Activated naive CD4-positive, alpha-beta T cell treated with anti-CD3 and anti-CD28 coated beads, Interleukin-2, amount 50 U/mL, for 24 hours (primary cell): ENCODE data around the gene SLC16A7.

Experiments used
- H3K27ac Mint-ChIP-seq: one replicate; pipeline ENCODE4 v1.8.0; 2021; ENCODE audit warnings: mild to moderate bottlenecking, mixed read lengths
- H3K27me3 Mint-ChIP-seq: one replicate; pipeline ENCODE4 v1.8.0; 2021; ENCODE audit warnings: mixed read lengths
- H3K36me3 Mint-ChIP-seq: one replicate; pipeline ENCODE4 v1.8.0; 2021; ENCODE audit warnings: mixed read lengths
- H3K4me1 Mint-ChIP-seq: one replicate; pipeline ENCODE4 v1.8.0; 2021; ENCODE audit warnings: mixed read lengths
- H3K4me3 Mint-ChIP-seq: one replicate; pipeline ENCODE4 v1.8.0; 2021; ENCODE audit warnings: mild to moderate bottlenecking, mixed read lengths
- H3K9me3 Mint-ChIP-seq: one replicate; pipeline ENCODE4 v1.8.0; 2021; ENCODE audit warnings: mixed read lengths

Gene SLC16A7

DNA sequence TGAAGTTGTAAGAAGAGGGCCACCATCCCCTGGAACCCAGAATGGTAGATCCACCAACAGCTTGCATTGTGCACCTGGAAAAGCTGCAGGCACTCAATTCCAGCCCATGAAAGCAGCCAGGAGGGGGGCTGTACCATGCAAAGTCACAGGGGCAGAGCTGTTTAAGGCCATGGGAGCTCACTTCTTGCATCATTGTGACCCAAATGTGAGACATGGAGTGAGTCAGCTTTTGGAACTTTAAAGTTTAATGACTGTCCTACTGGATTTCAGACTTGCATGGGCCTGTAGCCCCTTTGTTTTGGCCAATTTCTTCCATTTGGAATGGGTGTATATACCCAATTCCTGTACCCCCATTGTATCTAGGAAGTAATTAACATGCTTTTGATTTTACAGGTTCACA, 50.8 kb downstream of the SLC16A7 start:
- H3K4me1 Mint-ChIP-seq = peaks cover 65% of the 10 kb centered on the region
- H3K36me3 Mint-ChIP-seq = peaks cover 47% of the 10 kb centered on the region
- no peak overlapping the region for H3K27ac Mint-ChIP-seq
- H3K9me3 Mint-ChIP-seq = peaks cover 12% of the 10 kb centered on the region
- no peak overlapping the region for H3K4me3 Mint-ChIP-seq
- no peaks in the 10 kb centered on the region for H3K27me3 Mint-ChIP-seq

DNA sequence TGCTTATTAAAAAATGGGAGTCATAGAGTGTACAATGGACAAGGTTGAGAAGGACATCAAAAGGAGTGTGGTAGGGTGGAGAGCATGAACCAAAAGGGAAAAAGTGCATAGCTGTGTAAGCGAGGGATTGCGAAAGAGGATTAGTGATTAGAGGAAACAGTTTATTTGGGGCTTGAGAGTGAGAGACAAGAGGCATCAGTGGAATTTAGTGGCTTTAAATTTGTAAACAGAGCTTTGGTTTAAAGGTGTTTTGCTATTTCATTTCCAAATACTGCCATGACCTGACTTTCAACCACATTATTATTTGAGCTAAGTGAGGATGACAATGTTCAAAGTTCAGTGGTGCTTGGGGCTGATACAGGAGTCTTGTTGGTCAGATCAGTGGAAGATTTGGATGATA, 53.4 kb downstream of the SLC16A7 start:
- Mint-ChIP-seq H3K4me3 (peak overlapping the region; percentile 21), H3K27me3 (no peaks in the 10 kb centered on the region), H3K4me1 (peaks cover 53% of the 10 kb centered on the region), H3K36me3 (peaks cover 30% of the 10 kb centered on the region), H3K9me3 (peaks cover 12% of the 10 kb centered on the region), H3K27ac (no peak overlapping the region)

DNA sequence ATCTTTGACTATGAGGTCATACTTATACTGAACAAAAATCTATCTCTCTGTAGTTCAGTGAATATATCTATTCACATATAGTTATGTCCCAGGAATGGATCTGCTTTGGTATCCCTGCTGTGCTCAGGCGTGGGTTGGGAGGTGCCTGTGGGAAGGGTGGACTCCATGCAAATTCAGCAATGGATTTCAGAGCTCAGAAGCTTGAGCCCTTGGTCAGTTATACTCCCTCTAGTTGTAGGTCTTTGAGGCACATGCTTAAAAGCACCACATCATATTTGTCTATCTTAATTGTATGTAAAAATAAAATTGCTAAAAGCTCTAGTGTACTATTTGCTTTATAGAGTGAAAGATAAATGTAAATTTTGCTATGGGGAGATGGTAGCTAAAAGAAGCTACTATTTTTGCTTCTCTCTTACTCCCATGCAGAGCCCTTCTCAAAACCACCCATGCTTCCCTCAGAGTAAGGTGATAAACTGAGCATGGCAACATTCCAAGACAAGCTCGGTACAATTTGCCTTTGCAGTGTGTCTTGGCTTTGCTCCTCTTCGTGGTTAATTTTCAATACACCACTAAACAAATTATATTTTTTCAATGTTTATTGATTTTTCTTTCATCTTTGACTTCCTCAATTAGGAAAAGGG, 54.9 kb downstream of the SLC16A7 start:
- H3K4me1 Mint-ChIP-seq = peaks cover 45% of the 10 kb centered on the region
- peaks cover 5% of the 10 kb centered on the region for H3K9me3 Mint-ChIP-seq
- no peak overlapping the region for H3K4me3 Mint-ChIP-seq
- H3K27ac Mint-ChIP-seq = no peak overlapping the region
- H3K36me3 Mint-ChIP-seq = peaks cover 21% of the 10 kb centered on the region
- no peaks in the 10 kb centered on the region for H3K27me3 Mint-ChIP-seq

DNA sequence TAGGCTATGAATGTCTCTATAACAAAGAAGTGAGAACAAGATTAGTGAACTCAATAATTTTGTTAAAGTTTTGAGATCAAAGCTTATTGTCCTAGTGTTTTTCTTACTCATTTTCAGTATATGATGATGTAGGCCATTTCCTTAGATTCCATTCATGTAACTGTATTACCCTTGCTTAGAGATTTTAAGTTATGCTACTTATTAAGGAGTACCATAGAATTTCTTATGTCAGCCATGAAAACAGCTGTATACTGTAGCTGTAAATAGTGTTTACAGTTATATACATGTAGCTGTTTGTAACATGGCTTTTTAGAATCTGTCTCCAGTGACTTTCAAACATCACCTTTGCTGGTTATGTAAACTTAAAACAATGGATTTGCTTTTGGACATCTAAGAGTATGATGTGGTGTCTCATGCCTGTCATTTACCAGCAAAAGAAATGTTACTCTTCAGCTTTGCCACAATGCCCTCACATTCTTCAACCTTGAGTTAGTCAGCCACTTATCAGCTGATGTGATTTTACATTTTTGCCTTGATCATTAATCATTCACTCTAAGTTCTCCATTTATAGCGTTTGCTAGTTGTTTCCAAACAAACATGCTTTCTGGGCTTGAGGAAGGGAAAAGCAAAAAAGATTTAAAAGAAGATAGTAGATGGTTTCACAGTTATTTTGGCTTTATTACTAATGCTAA, 55.5 kb downstream of the SLC16A7 start:
- no peak overlapping the region for H3K27ac Mint-ChIP-seq

DNA sequence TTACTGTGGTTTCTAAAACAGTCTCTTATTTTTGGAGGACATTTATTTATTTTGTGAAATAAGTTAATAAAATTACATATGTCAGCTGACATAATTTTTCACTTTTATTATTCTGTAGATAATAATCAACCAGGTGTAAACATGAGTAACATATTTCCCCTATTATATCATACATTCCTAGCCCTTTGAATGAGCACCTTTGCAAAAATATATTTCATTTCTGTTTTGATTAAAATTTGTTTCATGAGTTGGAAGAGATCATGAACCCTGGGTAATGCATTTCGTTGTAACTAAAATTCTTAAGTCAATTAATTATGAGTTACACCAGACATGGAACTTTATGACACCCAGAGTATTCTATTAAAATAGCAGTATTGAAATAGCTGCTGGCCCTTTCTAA, 56.3 kb downstream of the SLC16A7 start:
- Mint-ChIP-seq H3K27me3 (no peaks in the 10 kb centered on the region), H3K27ac (no peak overlapping the region), H3K4me1 (peaks cover 38% of the 10 kb centered on the region), H3K4me3 (no peak overlapping the region), H3K9me3 (peaks cover 5% of the 10 kb centered on the region), H3K36me3 (peaks cover 17% of the 10 kb centered on the region)

More for the DNA sequence above, 55.5 kb downstream of the SLC16A7 start:
- Mint-ChIP-seq H3K4me3 (no peak overlapping the region), H3K36me3 (peaks cover 21% of the 10 kb centered on the region), H3K4me1 (peaks cover 43% of the 10 kb centered on the region), H3K9me3 (peaks cover 5% of the 10 kb centered on the region), H3K27me3 (no peaks in the 10 kb centered on the region)

DNA sequence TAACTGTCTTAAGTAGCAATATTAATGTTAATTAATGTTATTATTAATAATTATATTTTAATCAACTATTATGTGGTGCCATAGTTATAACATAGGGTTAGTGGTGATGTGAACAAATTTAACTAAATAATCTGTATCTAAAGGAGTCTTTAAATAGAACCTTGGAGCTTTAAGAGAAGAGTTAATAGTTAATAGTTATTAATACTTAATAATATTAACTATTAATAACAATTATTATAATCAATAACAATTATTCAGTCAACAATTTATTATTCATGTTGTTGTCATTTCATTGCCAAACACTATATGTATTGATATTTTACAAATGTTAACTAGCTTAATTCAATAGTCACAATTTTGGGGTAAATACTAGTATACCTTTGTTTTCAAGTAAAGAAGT, 58.2 kb downstream of the SLC16A7 start:
- Mint-ChIP-seq H3K4me1 (peaks cover 34% of the 10 kb centered on the region), H3K4me3 (no peak overlapping the region), H3K9me3 (peaks cover under 1% of the 10 kb centered on the region), H3K27me3 (no peaks in the 10 kb centered on the region), H3K36me3 (peaks cover 8% of the 10 kb centered on the region), H3K27ac (no peak overlapping the region)

DNA sequence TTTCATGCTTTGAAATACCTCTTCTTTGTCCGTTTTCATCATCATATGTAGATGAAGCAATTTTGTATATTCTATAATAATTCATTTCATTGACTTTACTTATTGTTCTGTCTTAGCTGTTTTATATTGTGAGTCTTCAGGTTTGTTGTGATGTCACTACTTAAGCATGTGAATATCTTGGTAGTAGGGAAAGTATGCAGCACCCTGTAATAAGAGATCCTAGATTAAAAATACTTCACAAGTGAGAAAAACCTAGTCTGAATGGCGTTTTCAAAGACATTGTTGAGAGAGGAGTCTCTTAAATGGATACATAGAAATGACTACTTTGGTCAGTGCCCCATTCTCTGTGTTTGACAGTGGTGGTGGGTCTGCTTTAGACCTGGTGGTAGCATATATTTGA, 61.4 kb downstream of the SLC16A7 start:
- Mint-ChIP-seq H3K4me3 (no peak overlapping the region), H3K4me1 (peaks cover 35% of the 10 kb centered on the region), H3K27me3 (no peaks in the 10 kb centered on the region), H3K36me3 (peaks cover 7% of the 10 kb centered on the region), H3K27ac (no peak overlapping the region), H3K9me3 (no peaks in the 10 kb centered on the region)

DNA sequence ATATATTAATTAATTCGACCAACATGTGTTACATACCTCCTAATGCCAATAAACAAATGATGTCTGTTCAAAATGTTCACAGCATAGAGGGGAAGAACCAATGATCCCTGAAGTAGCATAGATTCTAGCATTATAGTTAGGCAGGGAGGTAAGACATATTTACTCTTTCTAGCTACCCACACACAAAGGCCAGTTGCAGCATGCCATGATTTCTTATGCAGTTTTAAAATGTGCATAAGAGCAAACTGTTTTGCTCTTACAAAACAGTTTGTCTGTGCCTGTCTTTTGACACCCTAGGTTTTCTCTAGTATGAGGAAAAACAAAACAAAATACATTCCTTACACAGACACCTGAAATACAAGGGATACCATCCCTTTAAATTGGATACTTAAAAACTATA, 61.9 kb downstream of the SLC16A7 start:
- Mint-ChIP-seq H3K9me3 (no peaks in the 10 kb centered on the region), H3K27ac (no peak overlapping the region), H3K27me3 (no peaks in the 10 kb centered on the region), H3K36me3 (peaks cover 9% of the 10 kb centered on the region), H3K4me3 (no peak overlapping the region), H3K4me1 (peaks cover 40% of the 10 kb centered on the region)

DNA sequence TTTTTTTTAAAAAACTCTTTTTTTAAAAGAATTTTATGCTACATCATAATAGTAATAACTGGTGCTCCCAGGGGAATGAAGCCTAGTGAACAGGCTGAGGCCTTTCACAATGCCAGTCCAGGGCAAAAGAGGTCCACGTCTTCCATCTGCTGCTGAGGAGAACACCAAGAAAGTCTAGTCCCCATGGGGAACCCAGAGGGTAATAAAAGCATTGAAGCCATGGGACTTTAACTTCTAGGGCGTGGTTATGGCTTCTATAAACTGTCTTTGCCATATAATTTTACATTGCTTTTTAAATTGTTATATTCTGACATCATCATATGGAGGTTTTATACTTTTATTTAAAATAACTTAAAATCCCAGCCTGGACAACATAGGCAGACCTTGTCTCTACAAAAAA, 64.3 kb downstream of the SLC16A7 start:
- Mint-ChIP-seq H3K36me3 (peaks cover 14% of the 10 kb centered on the region), H3K27ac (no peak overlapping the region), H3K9me3 (peaks cover 4% of the 10 kb centered on the region), H3K4me1 (peaks cover 40% of the 10 kb centered on the region), H3K4me3 (no peak overlapping the region), H3K27me3 (no peaks in the 10 kb centered on the region)

DNA sequence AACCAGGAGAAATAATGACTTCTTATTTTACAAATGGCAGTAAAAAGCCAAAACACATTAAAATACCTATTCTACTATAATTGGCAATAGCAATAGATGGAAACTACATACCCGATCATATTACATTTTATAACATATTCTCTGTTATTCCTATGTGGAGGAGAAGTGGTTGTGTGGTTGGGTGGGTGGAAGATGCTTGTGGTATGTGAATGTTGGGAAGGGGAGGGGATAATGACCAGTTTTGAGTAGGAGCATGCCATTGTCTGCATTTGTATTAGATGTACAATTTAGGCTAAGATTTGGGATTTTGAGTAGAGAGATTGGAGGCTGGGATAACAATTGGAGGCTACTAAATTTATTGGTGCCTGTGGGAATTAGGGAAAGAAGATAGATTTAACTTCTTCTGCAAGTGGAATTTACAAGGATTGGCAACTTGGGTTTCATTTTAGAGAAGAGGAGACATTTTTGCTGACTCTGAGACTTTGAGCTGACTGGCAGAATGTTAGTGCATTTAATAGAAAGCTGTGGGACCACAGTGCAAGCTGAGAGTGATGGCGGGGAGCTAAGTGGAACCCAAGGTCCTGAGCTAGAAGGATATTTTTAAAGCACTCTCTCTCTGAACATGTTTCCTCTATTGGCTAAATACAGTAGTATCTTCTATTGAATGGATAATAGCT, 65.2 kb downstream of the SLC16A7 start:
- Mint-ChIP-seq H3K9me3 (peaks cover 4% of the 10 kb centered on the region), H3K4me1 (peaks cover 40% of the 10 kb centered on the region), H3K4me3 (no peak overlapping the region), H3K27ac (no peak overlapping the region), H3K36me3 (peaks cover 16% of the 10 kb centered on the region), H3K27me3 (no peaks in the 10 kb centered on the region)

DNA sequence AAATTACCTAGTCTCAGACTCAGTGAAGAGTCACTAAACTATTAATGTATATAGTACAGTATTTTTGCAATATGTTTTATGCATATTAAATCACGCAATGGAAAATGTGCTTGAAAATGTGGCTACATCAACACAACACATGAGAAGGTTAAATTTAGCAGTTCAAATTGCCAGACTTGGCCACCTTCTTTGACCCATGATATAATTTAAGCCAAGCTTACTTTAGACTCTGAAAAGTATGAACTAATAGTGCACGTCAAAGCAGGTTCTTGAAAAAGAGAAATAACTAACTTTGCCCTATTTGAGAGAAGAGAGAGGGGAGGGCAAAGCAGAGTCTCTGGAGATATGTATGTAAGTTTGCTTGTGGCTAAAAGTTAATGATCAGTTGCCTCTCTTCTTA, 68.7 kb downstream of the SLC16A7 start:
- peaks cover 35% of the 10 kb centered on the region for H3K36me3 Mint-ChIP-seq
- peaks cover 49% of the 10 kb centered on the region for H3K4me1 Mint-ChIP-seq
- H3K27ac Mint-ChIP-seq = no peak overlapping the region
- no peaks in the 10 kb centered on the region for H3K27me3 Mint-ChIP-seq
- no peak overlapping the region for H3K4me3 Mint-ChIP-seq
- peaks cover 16% of the 10 kb centered on the region for H3K9me3 Mint-ChIP-seq

DNA sequence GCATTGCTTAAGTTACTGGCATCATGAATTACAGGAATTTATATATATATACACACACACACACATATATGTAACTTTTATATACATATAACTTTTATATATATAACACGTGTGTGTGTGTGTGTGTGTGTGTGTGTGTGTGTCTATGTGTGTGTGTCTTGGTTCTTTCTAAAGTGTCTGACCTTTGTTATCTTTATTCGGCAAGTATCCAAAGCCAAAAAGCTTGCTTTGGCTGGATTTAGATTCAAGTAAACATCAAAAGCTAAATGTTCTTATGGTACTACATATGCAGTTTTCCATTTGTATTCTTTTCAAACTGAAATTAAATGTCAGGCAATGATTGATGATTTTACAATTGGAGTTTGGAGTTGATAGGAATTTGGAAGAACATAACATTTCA, 69.9 kb downstream of the SLC16A7 start:
- Mint-ChIP-seq H3K4me1 (peaks cover 57% of the 10 kb centered on the region), H3K27ac (no peak overlapping the region), H3K9me3 (peaks cover 16% of the 10 kb centered on the region), H3K4me3 (no peak overlapping the region), H3K27me3 (no peaks in the 10 kb centered on the region), H3K36me3 (peaks cover 41% of the 10 kb centered on the region)

DNA sequence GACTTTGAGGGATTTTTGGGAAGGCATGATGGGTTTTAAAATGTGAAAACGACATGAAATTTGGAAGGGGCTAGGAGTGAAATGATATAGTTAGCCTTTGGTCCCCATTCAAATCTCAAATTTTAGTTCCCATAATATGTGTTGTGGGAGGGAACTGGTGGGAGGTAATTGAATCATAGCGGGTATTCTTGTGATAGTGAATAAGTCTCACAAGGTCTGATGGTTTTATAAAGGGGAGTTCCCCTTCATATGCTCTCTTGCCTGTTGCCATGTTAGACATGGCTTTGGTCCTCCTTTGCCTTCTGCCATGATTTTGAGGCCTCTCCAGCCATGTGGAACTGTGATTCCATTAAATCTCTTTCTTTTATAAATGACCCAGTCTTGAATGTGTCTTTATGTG, 72.8 kb downstream of the SLC16A7 start:
- no peaks in the 10 kb centered on the region for H3K27me3 Mint-ChIP-seq
- no peak overlapping the region for H3K4me3 Mint-ChIP-seq
- peaks cover 16% of the 10 kb centered on the region for H3K9me3 Mint-ChIP-seq
- peak overlapping the region; percentile 20 for H3K27ac Mint-ChIP-seq
- H3K4me1 Mint-ChIP-seq = peaks cover 50% of the 10 kb centered on the region
- H3K36me3 Mint-ChIP-seq = peaks cover 41% of the 10 kb centered on the region

DNA sequence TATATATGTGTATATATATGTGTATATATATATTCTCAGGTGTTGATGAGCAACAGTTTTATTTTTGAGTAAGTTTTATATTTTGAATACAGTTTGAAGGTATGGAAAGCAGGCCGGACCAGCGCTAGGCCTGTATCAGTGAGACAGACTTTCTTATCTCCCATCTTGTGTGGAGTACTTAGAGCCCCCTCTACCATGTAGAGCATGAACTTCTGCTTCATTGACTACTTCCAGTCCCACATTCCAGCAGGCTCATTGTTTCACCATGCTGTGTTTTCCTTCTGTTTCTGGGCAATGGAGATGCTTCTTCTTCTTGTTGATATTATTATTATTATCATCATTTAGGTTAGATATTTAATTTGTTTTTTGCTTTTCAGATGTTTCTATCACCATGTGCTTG, 76.4 kb downstream of the SLC16A7 start:
- no peaks in the 10 kb centered on the region for H3K27me3 Mint-ChIP-seq
- H3K4me1 Mint-ChIP-seq = peaks cover 50% of the 10 kb centered on the region
- H3K9me3 Mint-ChIP-seq = peaks cover 3% of the 10 kb centered on the region
- peaks cover 35% of the 10 kb centered on the region for H3K36me3 Mint-ChIP-seq
- no peak overlapping the region for H3K4me3 Mint-ChIP-seq
- no peak overlapping the region for H3K27ac Mint-ChIP-seq

DNA sequence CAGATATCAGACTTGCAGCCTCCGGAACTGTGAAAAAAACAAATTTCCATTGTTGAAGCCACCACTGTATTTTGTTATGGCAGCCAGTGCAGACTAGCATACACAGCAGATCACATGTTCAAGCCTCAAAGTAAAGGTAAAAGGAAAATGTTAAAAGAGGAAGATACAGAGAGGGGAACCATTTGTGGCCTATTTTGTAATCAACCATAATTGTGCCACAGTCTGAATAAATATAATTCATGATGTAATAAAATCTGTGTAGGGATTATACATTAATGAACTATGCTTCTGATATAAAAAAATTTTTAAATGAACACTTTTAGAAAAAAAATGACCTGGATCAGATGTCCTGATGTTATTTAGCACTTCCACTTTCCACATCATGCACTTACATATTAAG, 79.6 kb downstream of the SLC16A7 start:
- Mint-ChIP-seq H3K27me3 (no peaks in the 10 kb centered on the region), H3K4me1 (peaks cover 37% of the 10 kb centered on the region), H3K36me3 (peaks cover 25% of the 10 kb centered on the region), H3K27ac (no peak overlapping the region), H3K4me3 (no peak overlapping the region), H3K9me3 (no peaks in the 10 kb centered on the region)

DNA sequence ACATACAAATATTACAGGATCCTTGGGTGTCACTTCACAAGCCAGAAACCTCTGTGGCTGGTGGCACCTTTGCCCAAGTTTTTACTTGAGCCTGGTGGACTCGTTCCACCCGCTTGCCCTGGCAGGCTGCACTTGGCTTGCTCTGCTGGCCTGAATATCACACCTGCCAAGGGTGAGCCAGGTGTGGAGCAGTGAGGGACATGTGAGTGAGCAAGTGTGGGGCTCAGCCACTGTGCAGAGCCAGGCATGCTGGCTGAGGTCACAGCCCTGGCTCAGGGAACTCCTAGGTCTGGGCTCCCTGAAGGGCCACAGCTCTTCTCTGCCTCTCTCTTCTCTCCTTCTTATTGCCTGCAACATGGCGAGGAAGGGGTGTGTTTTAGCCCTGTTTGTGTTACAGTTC, 82.0 kb downstream of the SLC16A7 start:
- no peak overlapping the region for H3K27ac Mint-ChIP-seq
- H3K36me3 Mint-ChIP-seq = peaks cover 26% of the 10 kb centered on the region
- peaks cover 38% of the 10 kb centered on the region for H3K4me1 Mint-ChIP-seq
- H3K27me3 Mint-ChIP-seq = no peaks in the 10 kb centered on the region
- no peaks in the 10 kb centered on the region for H3K9me3 Mint-ChIP-seq
- no peak overlapping the region for H3K4me3 Mint-ChIP-seq
